Measurements from ENCODE around the gene PDIA5.

DNA sequence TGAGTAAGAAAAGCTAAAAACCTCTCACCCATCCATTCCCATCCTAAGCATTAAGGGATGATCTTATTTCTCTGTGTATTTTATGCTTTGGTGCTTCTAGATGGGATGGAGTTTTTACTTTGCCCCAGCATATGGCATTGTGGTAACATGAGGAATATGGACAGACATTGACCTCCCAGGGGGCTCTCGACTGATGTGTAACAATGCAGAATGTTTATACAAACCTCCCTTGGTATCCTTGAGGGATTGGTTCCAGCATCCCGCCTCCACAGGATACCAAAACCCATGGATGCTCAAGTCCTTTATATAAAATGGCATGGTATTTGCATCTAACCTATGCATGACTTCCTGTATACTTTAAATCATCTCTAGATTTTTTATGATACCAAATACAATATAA is 21.6 kb downstream of the PDIA5 start:
- TF ChIP-seq, protein P1, sequence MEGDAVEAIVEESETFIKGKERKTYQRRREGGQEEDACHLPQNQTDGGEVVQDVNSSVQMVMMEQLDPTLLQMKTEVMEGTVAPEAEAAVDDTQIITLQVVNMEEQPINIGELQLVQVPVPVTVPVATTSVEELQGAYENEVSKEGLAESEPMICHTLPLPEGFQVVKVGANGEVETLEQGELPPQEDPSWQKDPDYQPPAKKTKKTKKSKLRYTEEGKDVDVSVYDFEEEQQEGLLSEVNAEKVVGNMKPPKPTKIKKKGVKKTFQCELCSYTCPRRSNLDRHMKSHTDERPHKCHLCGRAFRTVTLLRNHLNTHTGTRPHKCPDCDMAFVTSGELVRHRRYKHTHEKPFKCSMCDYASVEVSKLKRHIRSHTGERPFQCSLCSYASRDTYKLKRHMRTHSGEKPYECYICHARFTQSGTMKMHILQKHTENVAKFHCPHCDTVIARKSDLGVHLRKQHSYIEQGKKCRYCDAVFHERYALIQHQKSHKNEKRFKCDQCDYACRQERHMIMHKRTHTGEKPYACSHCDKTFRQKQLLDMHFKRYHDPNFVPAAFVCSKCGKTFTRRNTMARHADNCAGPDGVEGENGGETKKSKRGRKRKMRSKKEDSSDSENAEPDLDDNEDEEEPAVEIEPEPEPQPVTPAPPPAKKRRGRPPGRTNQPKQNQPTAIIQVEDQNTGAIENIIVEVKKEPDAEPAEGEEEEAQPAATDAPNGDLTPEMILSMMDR (IDR thresholded peaks at IDR 0.05; ENCODE audit: low read depth, low read length, poor library complexity, severe bottlenecking): no peak
- no peak for TF ChIP-seq EZH2phosphoT487 (IDR thresholded peaks at IDR 0.05; ENCODE audit: borderline replicate concordance, low read length)
